ENCODE results near the gene LAMTOR3. TPM values are rescaled to one million over a fixed set of nuclear protein-coding genes. Genes with fewer than 3 reads are reported as not detected.

The LAMTOR3 gene
- 36.9 TPM for polyA plus RNA-seq (2013)

DNA sequence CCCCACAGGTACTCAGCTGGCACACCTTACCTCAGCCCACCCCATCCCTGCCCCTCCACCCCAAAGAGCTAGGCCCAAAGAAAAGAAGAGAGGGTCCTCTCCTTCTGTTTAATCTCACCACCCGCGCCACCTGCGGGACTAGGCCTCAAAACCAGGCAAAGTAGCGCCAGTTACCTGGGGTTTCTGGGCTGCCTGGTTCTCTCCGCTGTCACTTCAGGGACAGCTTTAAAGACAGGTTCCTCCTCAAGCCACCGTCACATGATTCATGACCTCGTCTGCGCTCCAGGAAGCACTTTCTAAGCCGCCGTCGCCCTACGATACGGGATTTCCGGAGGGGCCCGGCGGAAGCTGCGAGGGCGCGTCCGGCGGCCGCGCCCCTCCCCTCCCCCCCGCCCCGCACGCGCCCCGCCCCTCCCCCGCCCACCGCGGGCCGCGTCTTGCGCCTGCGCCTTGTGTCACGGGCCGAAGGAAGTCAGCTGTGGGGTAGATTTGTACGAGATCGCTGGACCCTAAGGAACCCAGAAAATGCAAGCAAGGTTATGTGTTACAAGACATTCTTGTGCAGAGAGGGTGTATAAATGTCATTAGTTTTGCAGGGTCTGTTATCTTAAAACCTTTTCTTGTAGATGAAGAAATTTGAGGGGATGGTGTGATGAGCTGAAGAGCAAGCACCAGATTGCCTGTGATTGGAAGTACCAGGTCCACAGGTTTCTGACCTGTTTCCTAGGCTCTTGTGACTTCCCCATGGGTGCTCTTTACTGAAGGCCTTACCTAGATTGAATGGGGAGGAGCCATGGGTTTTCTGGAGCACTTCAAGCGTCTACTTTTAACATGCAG lies at the start of gene LAMTOR3:
LAMTOR3 (minus strand) TSS at position 267 of the 837 bp plus-strand sequence. CDS start 464 bp downstream, outside the sequence.
- 0% methylated on average over 10 of the region's 40 CpGs for WGBS (ENCODE audit: insufficient coverage)
- ChIA-PET CTCF (interaction anchor here (1.6 to 3.2 kb wide), 5 partner anchors 9 to 83 kb away, joined by 3 to 14 read pairs (median 10); partner anchors contain the start of gene DNAJB14), POLR2A (interaction anchor here (0.8 to 1.9 kb wide), 2 partner anchors 52 to 56 kb away, joined by 6 to 10 read pairs; partner anchors contain the start of gene DNAJB14)
- DNase-seq, result peak; percentile 95 to 98 (median 96)
- Histone ChIP-seq H3K36me3 (ENCODE audit: control insufficient read depth in 4 of 4, insufficient read depth in 4 of 4, low read length in 3 of 4) (peaks cover 0 to 5% (median 1%) of the 10 kb centered on the region in 4 experiments), H3K9me3 (ENCODE audit: control extremely low read depth in 1 of 5, control insufficient read depth in 4 of 5, insufficient read depth in 2 of 5, low read depth in 1 of 5, low read length in 4 of 5) (no peaks in the 10 kb centered on the region), H3K4me1 (ENCODE audit: control extremely low read depth in 1 of 4, control insufficient read depth in 4 of 4, insufficient read depth in 4 of 4, low read length in 3 of 4) (peaks cover 8 to 22% (median 16%) of the 10 kb centered on the region in 4 experiments), H3K4me3 (ENCODE audit: control insufficient read depth in 1 of 7, extremely low read depth in 1 of 7, insufficient read depth in 4 of 7, low read depth in 2 of 7, low read length in 6 of 7) (peak within 1 kb of the TSS; percentile 74 to 97 (median 87)), H3K27me3 (replicated peaks in 2 of 5; ENCODE audit: control insufficient read depth in 4 of 5, insufficient read depth in 5 of 5, low read length in 4 of 5) (no peaks in the 10 kb centered on the region), H3K27ac (ENCODE audit: insufficient read depth in 1 of 2, low read depth in 1 of 2, low read length in 2 of 2, poor library complexity in 1 of 2, severe bottlenecking in 2 of 2) (peak within 1 kb of the TSS; percentile 92 to 95)

DNA sequence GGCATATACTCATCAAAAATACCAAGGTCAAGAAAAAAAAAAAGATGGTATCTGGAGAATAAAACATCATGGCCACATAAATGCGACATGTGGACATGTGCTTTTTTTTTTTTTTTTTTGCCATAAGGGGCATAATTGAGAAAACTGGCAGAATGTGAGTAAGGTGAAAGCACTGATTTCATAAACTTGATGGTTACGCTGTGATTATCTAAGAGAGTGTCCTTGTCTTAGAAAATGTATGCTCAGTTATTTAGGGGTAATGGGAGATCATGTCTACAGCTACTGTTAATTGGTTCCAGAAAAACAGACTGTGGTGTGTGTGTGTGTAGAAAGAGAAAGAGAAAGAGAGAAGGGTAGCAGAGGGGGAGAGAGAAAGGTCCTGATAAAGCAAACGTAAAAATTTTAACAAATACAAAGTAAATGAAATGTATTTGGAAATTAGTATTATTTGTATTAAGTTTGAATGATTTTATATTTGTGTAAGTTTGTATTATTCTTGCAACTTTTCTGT lies 44.1 kb upstream of the LAMTOR3 start:
- Histone ChIP-seq H3K27ac (ENCODE audit: insufficient read depth in 1 of 2, low read depth in 1 of 2, low read length in 2 of 2, poor library complexity in 1 of 2, severe bottlenecking in 2 of 2) (no peak overlapping the region), H3K4me3 (ENCODE audit: control insufficient read depth in 1 of 7, extremely low read depth in 1 of 7, insufficient read depth in 4 of 7, low read depth in 2 of 7, low read length in 6 of 7) (no peak overlapping the region), H3K9me3 (ENCODE audit: control extremely low read depth in 1 of 5, control insufficient read depth in 4 of 5, insufficient read depth in 2 of 5, low read depth in 1 of 5, low read length in 4 of 5) (peaks cover 0 to 31% (median 2%) of the 10 kb centered on the region in 5 experiments), H3K36me3 (ENCODE audit: control insufficient read depth in 4 of 4, insufficient read depth in 4 of 4, low read length in 3 of 4) (peaks cover 3 to 29% (median 17%) of the 10 kb centered on the region in 4 experiments), H3K4me1 (ENCODE audit: control extremely low read depth in 1 of 4, control insufficient read depth in 4 of 4, insufficient read depth in 4 of 4, low read length in 3 of 4) (peaks cover 0 to 1% (median 0%) of the 10 kb centered on the region in 4 experiments), H3K27me3 (replicated peaks in 2 of 5; ENCODE audit: control insufficient read depth in 4 of 5, insufficient read depth in 5 of 5, low read length in 4 of 5) (no peaks in the 10 kb centered on the region)
- 100% methylated on average over 2 of the region's 3 CpGs for WGBS (ENCODE audit: insufficient coverage)
- DNase-seq, result peak in 2 of 3 donors; percentile 15 to 23
- CTCF ChIA-PET, result interaction anchor here (1.2 kb wide), 1 partner anchor 10 kb away, joined by 5 read pairs; no protein-coding TSS in a partner anchor
- POLR2A ChIA-PET, result no interaction called here

GRCh38 chr4:99934891-99935290 lies 40.7 kb upstream of the LAMTOR3 start:
- Histone ChIP-seq H3K9me3 (ENCODE audit: control extremely low read depth in 1 of 5, control insufficient read depth in 4 of 5, insufficient read depth in 2 of 5, low read depth in 1 of 5, low read length in 4 of 5) (peaks cover 0 to 34% (median 4%) of the 10 kb centered on the region in 5 experiments), H3K4me3 (ENCODE audit: control insufficient read depth in 1 of 7, extremely low read depth in 1 of 7, insufficient read depth in 4 of 7, low read depth in 2 of 7, low read length in 6 of 7) (no peak overlapping the region), H3K4me1 (ENCODE audit: control extremely low read depth in 1 of 4, control insufficient read depth in 4 of 4, insufficient read depth in 4 of 4, low read length in 3 of 4) (no peaks in the 10 kb centered on the region), H3K27me3 (replicated peaks in 2 of 5; ENCODE audit: control insufficient read depth in 4 of 5, insufficient read depth in 5 of 5, low read length in 4 of 5) (no peaks in the 10 kb centered on the region), H3K27ac (ENCODE audit: insufficient read depth in 1 of 2, low read depth in 1 of 2, low read length in 2 of 2, poor library complexity in 1 of 2, severe bottlenecking in 2 of 2) (no peak overlapping the region), H3K36me3 (ENCODE audit: control insufficient read depth in 4 of 4, insufficient read depth in 4 of 4, low read length in 3 of 4) (peaks cover 4 to 49% (median 19%) of the 10 kb centered on the region in 4 experiments)
- DNase-seq, result peak; percentile 7 to 38 (median 28)
- ChIA-PET POLR2A (no interaction called here), CTCF (interaction anchor here (1.4 to 1.5 kb wide), 2 partner anchors 11 to 18 kb away, joined by 3 to 7 read pairs; partner anchors contain the start of gene DNAJB14)

DNA sequence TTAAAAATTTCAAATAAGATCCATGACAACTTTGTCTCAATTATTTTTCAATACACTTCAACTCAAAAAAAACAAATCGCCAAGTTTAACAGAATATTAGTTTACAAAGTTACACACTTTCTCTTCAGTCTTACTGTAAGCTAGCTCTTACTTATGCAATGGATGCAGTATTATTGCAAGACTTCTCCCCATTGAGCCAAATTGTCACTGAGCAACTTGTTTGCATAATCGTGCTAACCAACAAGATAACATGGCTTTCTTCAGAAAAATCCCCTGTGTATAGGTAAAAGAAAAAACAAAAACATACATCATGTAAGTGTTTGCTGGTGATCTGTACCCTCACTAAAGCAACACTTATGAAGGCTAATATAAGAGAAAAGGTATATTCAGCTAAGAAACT lies 33.3 kb upstream of the LAMTOR3 start:
- Histone ChIP-seq H3K36me3 (ENCODE audit: control insufficient read depth in 4 of 4, insufficient read depth in 4 of 4, low read length in 3 of 4) (peaks cover 3 to 52% (median 21%) of the 10 kb centered on the region in 4 experiments), H3K27me3 (replicated peaks in 2 of 5; ENCODE audit: control insufficient read depth in 4 of 5, insufficient read depth in 5 of 5, low read length in 4 of 5) (no peaks in the 10 kb centered on the region), H3K4me3 (ENCODE audit: control insufficient read depth in 1 of 7, extremely low read depth in 1 of 7, insufficient read depth in 4 of 7, low read depth in 2 of 7, low read length in 6 of 7) (no peak overlapping the region), H3K4me1 (ENCODE audit: control extremely low read depth in 1 of 4, control insufficient read depth in 4 of 4, insufficient read depth in 4 of 4, low read length in 3 of 4) (peaks cover 0 to 5% (median 0%) of the 10 kb centered on the region in 4 experiments), H3K9me3 (ENCODE audit: control extremely low read depth in 1 of 5, control insufficient read depth in 4 of 5, insufficient read depth in 2 of 5, low read depth in 1 of 5, low read length in 4 of 5) (peaks cover 0 to 4% (median 0%) of the 10 kb centered on the region in 5 experiments), H3K27ac (ENCODE audit: insufficient read depth in 1 of 2, low read depth in 1 of 2, low read length in 2 of 2, poor library complexity in 1 of 2, severe bottlenecking in 2 of 2) (no peak overlapping the region)
- 100% methylated on average over 1 of the region's 2 CpGs for WGBS (ENCODE audit: insufficient coverage)
- no peak for DNase-seq
- ChIA-PET POLR2A (interaction anchor here (1.0 kb wide), 1 partner anchor 21 kb away, joined by 3 read pairs; no protein-coding TSS in a partner anchor), CTCF (interaction anchor here (1.1 to 1.7 kb wide), 4 partner anchors 13 to 21 kb away, joined by 4 to 6 read pairs (median 6); partner anchors contain the start of gene DNAJB14)

GRCh38 chr4:99921174-99921573 lies 26.9 kb upstream of the LAMTOR3 start:
- Histone ChIP-seq H3K4me1 (ENCODE audit: control extremely low read depth in 1 of 4, control insufficient read depth in 4 of 4, insufficient read depth in 4 of 4, low read length in 3 of 4) (no peaks in the 10 kb centered on the region), H3K27me3 (replicated peaks in 2 of 5; ENCODE audit: control insufficient read depth in 4 of 5, insufficient read depth in 5 of 5, low read length in 4 of 5) (no peaks in the 10 kb centered on the region), H3K4me3 (ENCODE audit: control insufficient read depth in 1 of 7, extremely low read depth in 1 of 7, insufficient read depth in 4 of 7, low read depth in 2 of 7, low read length in 6 of 7) (no peak overlapping the region), H3K9me3 (ENCODE audit: control extremely low read depth in 1 of 5, control insufficient read depth in 4 of 5, insufficient read depth in 2 of 5, low read depth in 1 of 5, low read length in 4 of 5) (peaks cover 0 to 16% (median 8%) of the 10 kb centered on the region in 5 experiments), H3K36me3 (ENCODE audit: control insufficient read depth in 4 of 4, insufficient read depth in 4 of 4, low read length in 3 of 4) (peaks cover 14 to 60% (median 26%) of the 10 kb centered on the region in 4 experiments), H3K27ac (ENCODE audit: insufficient read depth in 1 of 2, low read depth in 1 of 2, low read length in 2 of 2, poor library complexity in 1 of 2, severe bottlenecking in 2 of 2) (no peak overlapping the region)
- DNase-seq, result no peak
- WGBS (ENCODE audit: insufficient coverage), result 100% methylated on average over 2 of the region's 3 CpGs
- ChIA-PET CTCF (interaction anchor here (0.9 kb wide), 2 partner anchors 26 to 27 kb away, joined by 3 read pairs; partner anchors contain the start of gene LAMTOR3), POLR2A (interaction anchor here (0.6 kb wide), 1 partner anchor 209 kb away, joined by 3 read pairs; no protein-coding TSS in a partner anchor)

- no CpG with 5 or more reads among the region's 2 CpGs for WGBS (ENCODE audit: insufficient coverage)
- H3K4me3 ChIP-seq (ENCODE audit: control insufficient read depth in 1 of 7, extremely low read depth in 1 of 7, insufficient read depth in 4 of 7, low read depth in 2 of 7, low read length in 6 of 7), result no peak overlapping the region
- H3K36me3 ChIP-seq (ENCODE audit: control insufficient read depth in 4 of 4, insufficient read depth in 4 of 4, low read length in 3 of 4), result peaks cover 16 to 57% (median 26%) of the 10 kb centered on the region in 4 experiments
- H3K27ac ChIP-seq (ENCODE audit: insufficient read depth in 1 of 2, low read depth in 1 of 2, low read length in 2 of 2, poor library complexity in 1 of 2, severe bottlenecking in 2 of 2), result no peak overlapping the region
- no peak for DNase-seq
- H3K27me3 ChIP-seq (replicated peaks in 2 of 5; ENCODE audit: control insufficient read depth in 4 of 5, insufficient read depth in 5 of 5, low read length in 4 of 5), result no peaks in the 10 kb centered on the region
- no peaks in the 10 kb centered on the region for H3K4me1 ChIP-seq (ENCODE audit: control extremely low read depth in 1 of 4, control insufficient read depth in 4 of 4, insufficient read depth in 4 of 4, low read length in 3 of 4)
- ChIA-PET POLR2A (no interaction called here), CTCF (no interaction called here)
- peaks cover 0 to 16% (median 8%) of the 10 kb centered on the region in 5 experiments for H3K9me3 ChIP-seq (ENCODE audit: control extremely low read depth in 1 of 5, control insufficient read depth in 4 of 5, insufficient read depth in 2 of 5, low read depth in 1 of 5, low read length in 4 of 5)
These were observed 24.4 kb upstream of the LAMTOR3 start for GRCh38 chr4:99918656-99919055.
